ENCODE data around the gene RER1. TPM values are rescaled to one million over a fixed set of nuclear protein-coding genes. Genes with fewer than 3 reads are reported as not detected.

Gene RER1
- total RNA-seq, 2 experiments from 2014 or later, result 120 to 131 TPM

- CTCF ChIA-PET, result interaction anchor here (0.7 to 10.8 kb wide), 3 partner anchors 9 to 204 kb away, joined by 3 to 239 read pairs (median 3); partner anchors contain the start of gene FAAP20
- intact Hi-C loops (cut with micrococcal nuclease), result no loop called here
- DNase-seq (no peak), ATAC-seq (no peak)
- Mint-ChIP-seq H3K36me3 (ENCODE audit: low read depth) (no peaks in the 10 kb centered on the region), H3K27me3 (no peaks in the 10 kb centered on the region), H3K4me3 (no peak overlapping the region), H3K4me1 (ENCODE audit: low read depth) (no peaks in the 10 kb centered on the region), H3K27ac (no peak overlapping the region), H3K9me3 (no peaks in the 10 kb centered on the region)
- no peak for TF ChIP-seq CTCF (IDR thresholded peaks at IDR 0.05)
- POLR2A ChIA-PET, result interaction anchor here (0.6 kb wide), 1 partner anchor 176 kb away, joined by 4 read pairs; no protein-coding TSS in a partner anchor
Observed at GRCh38 chr1:2378956-2379732, 12.5 kb upstream of the RER1 start.

- no peak for DNase-seq
- no peaks in the 10 kb centered on the region for H3K4me1 Mint-ChIP-seq (ENCODE audit: low read depth)
- H3K9me3 Mint-ChIP-seq, result no peaks in the 10 kb centered on the region
- no peak for ATAC-seq
- intact Hi-C loops (cut with micrococcal nuclease), result loop anchor here (5.0 kb wide), 1 partner anchor 183 kb away; no protein-coding TSS in a partner anchor
- no peak for TF ChIP-seq CTCF (IDR thresholded peaks at IDR 0.05)
- H3K27ac Mint-ChIP-seq, result no peak overlapping the region
- ChIA-PET CTCF (interaction anchor here (1.0 to 10.8 kb wide), 4 partner anchors 9 to 185 kb away, joined by 3 to 239 read pairs (median 14); partner anchors contain the start of genes FAAP20, MORN1 and RER1), POLR2A (interaction anchor here (0.7 kb wide), 1 partner anchor 185 kb away, joined by 3 read pairs; the partner anchor contains the start of gene FAAP20)
- no peaks in the 10 kb centered on the region for H3K27me3 Mint-ChIP-seq
- no peaks in the 10 kb centered on the region for H3K36me3 Mint-ChIP-seq (ENCODE audit: low read depth)
- no peak overlapping the region for H3K4me3 Mint-ChIP-seq
Observed at GRCh38 chr1:2379733-2380404, 11.8 kb upstream of the RER1 start.

- Mint-ChIP-seq H3K27me3 (no peaks in the 10 kb centered on the region), H3K9me3 (no peaks in the 10 kb centered on the region), H3K4me1 (ENCODE audit: low read depth) (no peaks in the 10 kb centered on the region), H3K27ac (no peak overlapping the region), H3K4me3 (no peak overlapping the region), H3K36me3 (ENCODE audit: low read depth) (no peaks in the 10 kb centered on the region)
- DNase-seq (no peak), ATAC-seq (no peak)
- CTCF ChIA-PET, result interaction anchor here (0.5 to 10.8 kb wide), 28 partner anchors 10 to 254 kb away, joined by 3 to 239 read pairs (median 4); partner anchors contain the start of genes FAAP20, MORN1 and RER1
- POLR2A ChIA-PET, result interaction anchor here (1.0 to 1.9 kb wide), 4 partner anchors 65 to 186 kb away, joined by 3 to 13 read pairs (median 6); partner anchors contain the start of gene FAAP20
- no peak for TF ChIP-seq CTCF (IDR thresholded peaks at IDR 0.05)
- intact Hi-C loops (cut with micrococcal nuclease), result loop anchor here (5.0 kb wide), 1 partner anchor 184 kb away; no protein-coding TSS in a partner anchor
Observed at GRCh38 chr1:2380816-2381591, 10.6 kb upstream of the RER1 start.

GRCh38 chr1:2381741-2382620, 9.7 kb upstream of the RER1 start:
- intact Hi-C loops (cut with micrococcal nuclease), result loop anchor here (5.0 kb wide), 1 partner anchor 185 kb away; no protein-coding TSS in a partner anchor
- CTCF ChIA-PET, result interaction anchor here (0.5 to 10.8 kb wide), 32 partner anchors 9 to 255 kb away, joined by 3 to 239 read pairs (median 4); partner anchors contain the start of genes FAAP20, MORN1 and RER1
- peak; percentile 99 for ATAC-seq

More at GRCh38 chr1:2381741-2382620, 9.7 kb upstream of the RER1 start:
- H3K4me1 Mint-ChIP-seq (ENCODE audit: low read depth), result no peaks in the 10 kb centered on the region
- no peaks in the 10 kb centered on the region for H3K9me3 Mint-ChIP-seq
- H3K27ac Mint-ChIP-seq, result no peak overlapping the region
- POLR2A ChIA-PET, result interaction anchor here (0.6 to 1.9 kb wide), 6 partner anchors 66 to 192 kb away, joined by 3 to 13 read pairs (median 4); partner anchors contain the start of gene FAAP20
- H3K4me3 Mint-ChIP-seq, result no peak overlapping the region
- TF ChIP-seq CTCF (IDR thresholded peaks at IDR 0.05), result peak; percentile 94
- peak; percentile 81 for DNase-seq
- H3K36me3 Mint-ChIP-seq (ENCODE audit: low read depth), result no peaks in the 10 kb centered on the region
- no peaks in the 10 kb centered on the region for H3K27me3 Mint-ChIP-seq

Data from activated CD8-positive, alpha-beta T cell treated with anti-CD3 and anti-CD28 coated beads for 36 hours (primary cell).